Left lung (tissue), 10 donors: ENCODE data around the gene RNF183. TPM values are rescaled to one million over a fixed set of nuclear protein-coding genes. Genes with fewer than 3 reads are reported as not detected.

Source experiments
- ATAC-seq: fragments of 200-7000 bp; cut with Tn5 transposase; one replicate; pipeline ENCODE4 v1.9.1; 2020; ENCODE audit warnings: moderate library complexity
- DNase-seq, 4 donors: peaks; one replicate each; pipeline ENCODE4 v3.0.0-alpha.2; 2013 to 2020
- H3K27ac ChIP-seq, 2 donors: fragments of 200-600 bp; sonication (generic) in 1 of 2; one replicate each; pipeline versions ENCODE4 v1.5.0 to v1.8.0; 2020 to 2021
- H3K27me3 ChIP-seq, 2 donors: fragments of 200-600 bp; sonication (generic) in 1 of 2; one replicate each; pipeline versions ENCODE4 v1.5.0 to v1.8.0; 2020 to 2021
- H3K36me3 ChIP-seq, 2 donors: fragments of 200-600 bp; sonication (generic) in 1 of 2; one replicate each; pipeline versions ENCODE4 v1.5.0 to v1.8.0; 2020 to 2021
- H3K4me1 ChIP-seq, 2 donors: fragments of 200-600 bp; one replicate each; pipeline ENCODE4 v1.8.0; 2021
- H3K4me3 ChIP-seq, 2 donors: fragments of 200-600 bp; sonication (generic) in 1 of 2; one replicate each; pipeline versions ENCODE4 v1.5.0 to v1.8.0; 2020 to 2021; ENCODE audit warnings: mild to moderate bottlenecking in 1 of 2
- H3K9me3 ChIP-seq, 2 donors: fragments of 200-600 bp; sonication (generic) in 1 of 2; one replicate each; pipeline versions ENCODE4 v1.5.0 to v1.8.0; 2020 to 2021
- CTCF ChIP-seq, 2 donors: fragments of 200-600 bp; sonication (generic) in 1 of 2; IDR thresholded peaks; one replicate each; pipeline versions ENCODE4 v1.5.0 to v1.8.0; 2021; ENCODE audit warnings: antibody characterized with exemption in 2 of 2
- intact Hi-C, 2 donors: fragments of 100-400 bp; cut with DNase I; formaldehyde crosslinking; loops; one replicate each; pipeline versions ENCODE4 v1.11.2 to v1.14.2; 2022
- polyA plus RNA-seq, 6 donors: library from polyadenylated mRNA; unstranded; fragments of 120-200 nt; gene quantifications; one replicate each; pipeline ENCODE4 v1.2.1, GENCODE V29; 2013; ENCODE audit not compliant: insufficient read length in 6 of 6
- total RNA-seq, 2 donors: library from RNA; stranded (reverse); fragmentation: NEBNext Ultra II Directional; extraction: Animal tissue kit (Norgen Biotek cat#: 25700); gene quantifications; one replicate each; pipeline ENCODE4 v1.2.1, GENCODE V29; 2021
- donor health status: DM: no; HTN: yes; CAD: no.
- donor health status: DM: no; HTN: no; CAD: no.

Gene RNF183
- total and polyA plus RNA-seq, 8 donors = 0.30 to 0.73 (median 0.49) TPM; not detected in 2

- no peak for ATAC-seq
- H3K36me3 ChIP-seq = no peaks in the 10 kb centered on the region
These were observed 8.8 kb upstream of the RNF183 start for GRCh38 chr9:113311961-113312360.

GRCh38 chr9:113310538-113310937, 7.4 kb upstream of the RNF183 start:
- intact Hi-C loops = no loop called here
- Histone ChIP-seq H3K4me1 (no peaks in the 10 kb centered on the region), H3K9me3 (no peaks in the 10 kb centered on the region), H3K27me3 (no peaks in the 10 kb centered on the region), H3K36me3 (no peaks in the 10 kb centered on the region), H3K4me3 (no peak overlapping the region), H3K27ac (no peak overlapping the region)
- TF ChIP-seq CTCF (IDR thresholded peaks at IDR 0.05) = no peak
- ATAC-seq = peak; percentile 56
- no peak for DNase-seq

More at GRCh38 chr9:113311961-113312360, 8.8 kb upstream of the RNF183 start:
- TF ChIP-seq CTCF (IDR thresholded peaks at IDR 0.05) = no peak
- intact Hi-C loops = no loop called here
- Histone ChIP-seq H3K27me3 (no peaks in the 10 kb centered on the region), H3K9me3 (no peaks in the 10 kb centered on the region), H3K27ac (no peak overlapping the region), H3K4me3 (no peak overlapping the region), H3K4me1 (no peaks in the 10 kb centered on the region)
- DNase-seq = no peak

GRCh38 chr9:113309204-113309813, 6.1 kb upstream of the RNF183 start:
- peak; percentile 73 for ATAC-seq
- peak in 2 of 4 donors; percentile 11 to 55 for DNase-seq
- Histone ChIP-seq H3K9me3 (no peaks in the 10 kb centered on the region), H3K36me3 (no peaks in the 10 kb centered on the region), H3K27me3 (no peaks in the 10 kb centered on the region), H3K4me3 (no peak overlapping the region), H3K27ac (no peak overlapping the region), H3K4me1 (no peaks in the 10 kb centered on the region)
- intact Hi-C loops = no loop called here
- TF ChIP-seq CTCF (IDR thresholded peaks at IDR 0.05) = peak; percentile 36 to 61

- DNase-seq (no peak), ATAC-seq (no peak)
- Histone ChIP-seq H3K27me3 (no peaks in the 10 kb centered on the region), H3K9me3 (no peaks in the 10 kb centered on the region), H3K4me3 (no peak overlapping the region), H3K27ac (no peak overlapping the region), H3K36me3 (no peaks in the 10 kb centered on the region), H3K4me1 (no peaks in the 10 kb centered on the region)
- TF ChIP-seq CTCF (IDR thresholded peaks at IDR 0.05) = no peak
- intact Hi-C loops = no loop called here
These were observed 4.3 kb upstream of the RNF183 start for GRCh38 chr9:113307396-113307975.

GRCh38 chr9:113306566-113306965, 3.4 kb upstream of the RNF183 start:
- no peaks in the 10 kb centered on the region for H3K27me3 ChIP-seq
- no peak overlapping the region for H3K4me3 ChIP-seq
- no peaks in the 10 kb centered on the region for H3K4me1 ChIP-seq
- DNase-seq (no peak), ATAC-seq (no peak)
- no peak overlapping the region for H3K27ac ChIP-seq
- H3K36me3 ChIP-seq = no peaks in the 10 kb centered on the region
- H3K9me3 ChIP-seq = no peaks in the 10 kb centered on the region
- intact Hi-C loops = no loop called here
- TF ChIP-seq CTCF (IDR thresholded peaks at IDR 0.05) = no peak
